Lower leg skin (tissue), 4 donors: ENCODE data around the gene CLMN. TPM values are rescaled to one million over a fixed set of nuclear protein-coding genes. Genes with fewer than 3 reads are reported as not detected.

Experiments used
- DNase-seq, 2 donors: peaks; one replicate each; pipeline ENCODE4 v3.0.0-alpha.2; 2019; ENCODE audit warnings: low spot score in 2 of 2
- H3K4me3 ChIP-seq: fragments of 200-600 bp; sonication (generic); 2 replicates; pipeline ENCODE4 v1.5.1; 2017; ENCODE audit warnings: mild to moderate bottlenecking, low read depth; ENCODE audit not compliant: poor library complexity, severe bottlenecking
- CTCF ChIP-seq, 3 donors: fragments of 450-650 bp; IDR thresholded peaks; one replicate each; pipeline ENCODE4 v1.5.1; 2016; ENCODE audit warnings: antibody characterized with exemption in 3 of 3, mild to moderate bottlenecking in 3 of 3, moderate library complexity in 2 of 3
- POLR2A ChIP-seq, 2 donors: fragments of 450-650 bp; IDR thresholded peaks; one replicate each; pipeline ENCODE4 v1.6.1; 2016 to 2017; ENCODE audit warnings: antibody characterized with exemption in 2 of 2, mild to moderate bottlenecking in 1 of 2, moderate library complexity in 1 of 2
- WGBS, 2 donors: methylation state at CpG; one replicate each; pipeline ENCODE4 v1.1.5; 2018; 5-methylcytosine and 5-hydroxymethylcytosine counted together
- intact Hi-C: fragments of 100-400 bp; cut with DNase I; formaldehyde crosslinking; loops from one replicate; pipeline ENCODE4 v1.15.0; 2023; ENCODE audit warnings: low total_unique reads
- total RNA-seq, 4 donors: library from RNA; depleted of rRNA; stranded (reverse); fragments of >200 nt; gene quantifications; one replicate each; pipeline ENCODE4 v1.1.0, GENCODE V29; 2016

CLMN gene
- total RNA-seq, 4 donors from 2014 or later: 5.6 to 7.6 (median 7.2) TPM

DNA sequence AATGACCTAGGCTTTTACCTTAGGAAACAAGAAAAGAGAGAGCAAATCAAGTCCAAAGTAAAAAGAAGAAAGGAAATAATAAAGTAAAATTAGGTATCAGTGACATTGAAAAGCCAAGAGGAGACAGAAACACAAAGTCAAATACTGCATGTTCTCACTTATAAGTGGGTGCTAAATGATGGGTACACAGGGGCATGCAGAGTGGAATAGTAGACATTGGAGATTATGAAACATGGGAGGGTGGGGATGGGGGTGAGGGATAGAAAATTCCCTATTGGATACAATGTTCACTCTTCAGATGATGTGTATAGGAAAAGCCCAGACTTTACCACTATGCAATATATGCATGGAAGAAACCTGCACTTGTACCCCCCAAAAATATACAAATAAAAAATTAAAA lies 35.1 kb upstream of the CLMN start:
- intact Hi-C loops: no loop called here
- TF ChIP-seq CTCF (IDR thresholded peaks at IDR 0.05) (no peak), POLR2A (IDR thresholded peaks at IDR 0.05) (no peak)

DNA sequence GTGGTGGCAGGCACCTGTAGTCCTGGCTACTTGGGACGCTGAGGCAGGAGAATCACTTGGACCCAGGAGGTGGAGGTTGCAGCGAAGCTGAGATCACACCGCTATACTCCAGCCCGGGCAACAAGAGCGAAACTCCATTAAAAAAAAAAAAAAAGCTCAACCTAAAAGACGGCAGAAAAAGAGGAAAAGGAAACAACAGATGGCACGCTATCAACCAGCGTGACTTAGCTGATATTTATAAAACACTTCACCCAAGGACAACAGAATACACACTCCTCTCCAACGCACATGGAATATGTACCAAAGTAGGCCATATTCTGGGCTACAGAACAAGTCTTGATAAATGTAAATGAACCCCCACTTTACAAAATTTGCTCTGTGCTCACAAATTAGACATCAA lies 34.0 kb upstream of the CLMN start:
- peak in 1 of 2 donors; percentile 57 for DNase-seq
- TF ChIP-seq POLR2A (IDR thresholded peaks at IDR 0.05) (no peak), CTCF (IDR thresholded peaks at IDR 0.05) (no peak)
- WGBS, 2 donors: 85 to 88% methylated on average over 9 of the region's 9 CpGs
- intact Hi-C loops: no loop called here
- no peak overlapping the region for H3K4me3 ChIP-seq

More for the DNA sequence above, 35.1 kb upstream of the CLMN start:
- H3K4me3 ChIP-seq: no peak overlapping the region
- no peak for DNase-seq

- intact Hi-C loops: no loop called here
- no peak overlapping the region for H3K4me3 ChIP-seq
- no peak for DNase-seq
- WGBS, 2 donors: 94 to 95% methylated on average over 1 of the region's 1 CpG
- no peak for TF ChIP-seq CTCF (IDR thresholded peaks at IDR 0.05)
- TF ChIP-seq POLR2A (IDR thresholded peaks at IDR 0.05): no peak
These were observed 33.3 kb upstream of the CLMN start for GRCh38 chr14:95353007-95353406.

- no peak for DNase-seq
- H3K4me3 ChIP-seq: no peak overlapping the region
- intact Hi-C loops: no loop called here
- WGBS, 2 donors: 77 to 80% methylated on average over 5 of the region's 5 CpGs
- TF ChIP-seq CTCF (IDR thresholded peaks at IDR 0.05) (no peak), POLR2A (IDR thresholded peaks at IDR 0.05) (no peak)
These were observed 32.8 kb upstream of the CLMN start for GRCh38 chr14:95352481-95352880.

GRCh38 chr14:95349241-95349640 lies 29.5 kb upstream of the CLMN start:
- WGBS, 2 donors: 94 to 95% methylated on average over 6 of the region's 6 CpGs
- TF ChIP-seq CTCF (IDR thresholded peaks at IDR 0.05) (no peak), POLR2A (IDR thresholded peaks at IDR 0.05) (no peak)
- no peak overlapping the region for H3K4me3 ChIP-seq
- intact Hi-C loops: no loop called here
- DNase-seq: peak in 1 of 2 donors; percentile 53

GRCh38 chr14:95348395-95349080 lies 28.8 kb upstream of the CLMN start:
- peak in 1 of 2 donors; percentile 23 for DNase-seq

More at GRCh38 chr14:95348395-95349080, 28.8 kb upstream of the CLMN start:
- WGBS, 2 donors: 85 to 95% methylated on average over 10 of the region's 10 CpGs
- intact Hi-C loops: no loop called here
- no peak overlapping the region for H3K4me3 ChIP-seq
- TF ChIP-seq CTCF (IDR thresholded peaks at IDR 0.05) (no peak), POLR2A (IDR thresholded peaks at IDR 0.05) (no peak)
